ENCODE data around the gene OXNAD1.

OXNAD1 gene

GRCh38 chr3:16273867-16274266 lies 8.9 kb downstream of the OXNAD1 start:
- TF ChIP-seq EZH2 (IDR thresholded peaks at IDR 0.05) (no peak), POLR2AphosphoS5 (IDR thresholded peaks at IDR 0.05; ENCODE audit: borderline replicate concordance, low read depth, low read length) (no peak), FOXP2 (optimal IDR thresholded peaks at IDR 0.05; ENCODE audit: control extremely low read depth, extremely low read length, insufficient read depth) (no peak)
- Histone ChIP-seq H3K9ac (ENCODE audit: insufficient read length) (no peak overlapping the region), H3K36me3 (ENCODE audit: insufficient read depth, low read length) (no peaks in the 10 kb centered on the region; the same call in none of the 2 replicates)

GRCh38 chr3:16277471-16277870 lies 12.5 kb downstream of the OXNAD1 start:
- DNase-seq (ENCODE audit: low read depth, low spot score) = no peak
- H3K9me3 ChIP-seq (ENCODE audit: low read depth, low read length) = no peaks in the 10 kb centered on the region
- H3K27ac ChIP-seq = no peak overlapping the region
- no peak overlapping the region for H3K9ac ChIP-seq (ENCODE audit: insufficient read length)
- no peaks in the 10 kb centered on the region for H3K36me3 ChIP-seq (ENCODE audit: insufficient read depth, low read length)
- no peak overlapping the region for H3K4me3 ChIP-seq
- no peak for TF ChIP-seq FOXP2 (optimal IDR thresholded peaks at IDR 0.05; ENCODE audit: control extremely low read depth, extremely low read length, insufficient read depth)
- no peak for TF ChIP-seq EZH2 (IDR thresholded peaks at IDR 0.05)
- no peak for TF ChIP-seq POLR2AphosphoS5 (IDR thresholded peaks at IDR 0.05; ENCODE audit: borderline replicate concordance, low read depth, low read length)

More at GRCh38 chr3:16273867-16274266, 8.9 kb downstream of the OXNAD1 start:
- DNase-seq (ENCODE audit: low read depth, low spot score) = no peak
- H3K9me3 ChIP-seq (ENCODE audit: low read depth, low read length) = no peaks in the 10 kb centered on the region
- no peak overlapping the region for H3K4me3 ChIP-seq
- H3K27ac ChIP-seq = no peak overlapping the region

GRCh38 chr3:16279010-16279801 lies 14.2 kb downstream of the OXNAD1 start:
- TF ChIP-seq FOXP2 (optimal IDR thresholded peaks at IDR 0.05; ENCODE audit: control extremely low read depth, extremely low read length, insufficient read depth) = no peak
- TF ChIP-seq EZH2 (IDR thresholded peaks at IDR 0.05) = no peak
- no peak for TF ChIP-seq POLR2AphosphoS5 (IDR thresholded peaks at IDR 0.05; ENCODE audit: borderline replicate concordance, low read depth, low read length)
- H3K4me3 ChIP-seq = no peak overlapping the region
- no peaks in the 10 kb centered on the region for H3K36me3 ChIP-seq (ENCODE audit: insufficient read depth, low read length)
- no peak overlapping the region for H3K9ac ChIP-seq (ENCODE audit: insufficient read length)
- DNase-seq (ENCODE audit: low read depth, low spot score) = no peak
- no peak overlapping the region for H3K27ac ChIP-seq
- no peaks in the 10 kb centered on the region for H3K9me3 ChIP-seq (ENCODE audit: low read depth, low read length)

GRCh38 chr3:16280671-16281070 lies 15.7 kb downstream of the OXNAD1 start:
- H3K27ac ChIP-seq = 0 out of 2 replicates have a peak overlapping the region, but pooled peaks have one; percentile 13
- no peak for DNase-seq (ENCODE audit: low read depth, low spot score)
- no peaks in the 10 kb centered on the region for H3K36me3 ChIP-seq (ENCODE audit: insufficient read depth, low read length)
- no peak for TF ChIP-seq POLR2AphosphoS5 (IDR thresholded peaks at IDR 0.05; ENCODE audit: borderline replicate concordance, low read depth, low read length)
- TF ChIP-seq EZH2 (IDR thresholded peaks at IDR 0.05) = no peak
- no peak for TF ChIP-seq FOXP2 (optimal IDR thresholded peaks at IDR 0.05; ENCODE audit: control extremely low read depth, extremely low read length, insufficient read depth)
- H3K9ac ChIP-seq (ENCODE audit: insufficient read length) = no peak overlapping the region
- H3K4me3 ChIP-seq = no peak overlapping the region
- H3K9me3 ChIP-seq (ENCODE audit: low read depth, low read length) = no peaks in the 10 kb centered on the region

GRCh38 chr3:16284633-16285032 lies 19.6 kb downstream of the OXNAD1 start:
- TF ChIP-seq FOXP2 (optimal IDR thresholded peaks at IDR 0.05; ENCODE audit: control extremely low read depth, extremely low read length, insufficient read depth) = no peak
- TF ChIP-seq POLR2AphosphoS5 (IDR thresholded peaks at IDR 0.05; ENCODE audit: borderline replicate concordance, low read depth, low read length) = no peak
- TF ChIP-seq EZH2 (IDR thresholded peaks at IDR 0.05) = no peak
- H3K4me3 ChIP-seq = no peak overlapping the region
- no peaks in the 10 kb centered on the region for H3K36me3 ChIP-seq (ENCODE audit: insufficient read depth, low read length)
- no peak overlapping the region for H3K9ac ChIP-seq (ENCODE audit: insufficient read length)
- DNase-seq (ENCODE audit: low read depth, low spot score) = no peak
- H3K27ac ChIP-seq = no peak overlapping the region
- H3K9me3 ChIP-seq (ENCODE audit: low read depth, low read length) = no peaks in the 10 kb centered on the region

GRCh38 chr3:16286161-16286560 lies 21.1 kb downstream of the OXNAD1 start:
- no peak for DNase-seq (ENCODE audit: low read depth, low spot score)
- Histone ChIP-seq H3K4me3 (no peak overlapping the region), H3K9ac (ENCODE audit: insufficient read length) (no peak overlapping the region), H3K27ac (no peak overlapping the region), H3K36me3 (ENCODE audit: insufficient read depth, low read length) (no peaks in the 10 kb centered on the region), H3K9me3 (ENCODE audit: low read depth, low read length) (no peaks in the 10 kb centered on the region)
- TF ChIP-seq EZH2 (IDR thresholded peaks at IDR 0.05) (no peak), POLR2AphosphoS5 (IDR thresholded peaks at IDR 0.05; ENCODE audit: borderline replicate concordance, low read depth, low read length) (no peak), FOXP2 (optimal IDR thresholded peaks at IDR 0.05; ENCODE audit: control extremely low read depth, extremely low read length, insufficient read depth) (no peak)

GRCh38 chr3:16286751-16287543 lies 21.9 kb downstream of the OXNAD1 start:
- Histone ChIP-seq H3K4me3 (no peak overlapping the region), H3K9ac (ENCODE audit: insufficient read length) (no peak overlapping the region), H3K9me3 (ENCODE audit: low read depth, low read length) (no peaks in the 10 kb centered on the region), H3K36me3 (ENCODE audit: insufficient read depth, low read length) (no peaks in the 10 kb centered on the region), H3K27ac (no peak overlapping the region)
- DNase-seq (ENCODE audit: low read depth, low spot score) = no peak
- no peak for TF ChIP-seq FOXP2 (optimal IDR thresholded peaks at IDR 0.05; ENCODE audit: control extremely low read depth, extremely low read length, insufficient read depth)
- TF ChIP-seq EZH2 (IDR thresholded peaks at IDR 0.05) = no peak
- no peak for TF ChIP-seq POLR2AphosphoS5 (IDR thresholded peaks at IDR 0.05; ENCODE audit: borderline replicate concordance, low read depth, low read length)

- no peak overlapping the region for H3K4me3 ChIP-seq
- no peaks in the 10 kb centered on the region for H3K36me3 ChIP-seq (ENCODE audit: insufficient read depth, low read length)
- TF ChIP-seq EZH2 (IDR thresholded peaks at IDR 0.05) (no peak), POLR2AphosphoS5 (IDR thresholded peaks at IDR 0.05; ENCODE audit: borderline replicate concordance, low read depth, low read length) (no peak), FOXP2 (optimal IDR thresholded peaks at IDR 0.05; ENCODE audit: control extremely low read depth, extremely low read length, insufficient read depth) (no peak)
- DNase-seq (ENCODE audit: low read depth, low spot score) = no peak
- no peaks in the 10 kb centered on the region for H3K9me3 ChIP-seq (ENCODE audit: low read depth, low read length)
- no peak overlapping the region for H3K9ac ChIP-seq (ENCODE audit: insufficient read length)
- H3K27ac ChIP-seq = no peak overlapping the region
Measured at GRCh38 chr3:16288664-16289063, 23.7 kb downstream of the OXNAD1 start.

Data from SK-N-MC (cell line).